GM21528 (cell line): ENCODE results near the gene CELSR1.

Source experiments
- ATAC-seq: cut with Tn5 transposase; IDR thresholded peaks from one replicate; pipeline ENCODE4 v1.9.1; 2021; ENCODE audit warnings: mild to moderate bottlenecking, moderate library complexity; ENCODE audit not compliant: unreplicated experiment, low FRiP score

Gene CELSR1

DNA sequence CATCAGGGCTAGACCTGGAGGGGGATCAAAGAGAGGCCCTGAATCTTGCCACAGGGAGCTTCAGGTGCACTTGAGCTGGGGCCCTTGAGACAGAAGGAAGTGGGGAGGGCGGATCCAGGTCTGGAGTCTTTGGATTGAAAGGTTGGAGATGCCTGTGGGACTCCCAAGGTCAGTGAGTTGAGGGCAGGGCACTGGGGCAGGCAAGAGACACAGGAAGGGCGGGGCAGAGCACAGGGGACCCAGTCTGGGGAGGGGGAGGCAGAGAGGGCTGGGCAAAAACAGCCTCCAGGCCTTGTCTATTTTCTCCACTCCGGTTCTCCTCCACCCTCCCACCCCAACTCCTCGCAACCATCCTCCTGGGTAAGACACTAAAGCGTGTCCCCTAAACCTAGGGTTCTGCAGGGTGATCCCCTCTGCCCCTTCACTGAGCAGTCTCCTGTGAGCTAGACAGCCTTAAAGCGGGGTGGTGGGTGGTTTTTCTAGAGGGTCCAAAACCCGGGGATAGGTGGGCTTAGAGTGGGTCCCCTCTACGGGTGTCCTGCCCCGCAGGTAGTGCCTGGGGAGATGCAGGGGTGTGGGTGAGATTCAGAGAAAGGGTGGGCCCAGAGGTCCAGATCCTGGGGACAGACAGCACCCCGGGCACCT, 38.6 kb upstream of the CELSR1 start:
- no peak for ATAC-seq

DNA sequence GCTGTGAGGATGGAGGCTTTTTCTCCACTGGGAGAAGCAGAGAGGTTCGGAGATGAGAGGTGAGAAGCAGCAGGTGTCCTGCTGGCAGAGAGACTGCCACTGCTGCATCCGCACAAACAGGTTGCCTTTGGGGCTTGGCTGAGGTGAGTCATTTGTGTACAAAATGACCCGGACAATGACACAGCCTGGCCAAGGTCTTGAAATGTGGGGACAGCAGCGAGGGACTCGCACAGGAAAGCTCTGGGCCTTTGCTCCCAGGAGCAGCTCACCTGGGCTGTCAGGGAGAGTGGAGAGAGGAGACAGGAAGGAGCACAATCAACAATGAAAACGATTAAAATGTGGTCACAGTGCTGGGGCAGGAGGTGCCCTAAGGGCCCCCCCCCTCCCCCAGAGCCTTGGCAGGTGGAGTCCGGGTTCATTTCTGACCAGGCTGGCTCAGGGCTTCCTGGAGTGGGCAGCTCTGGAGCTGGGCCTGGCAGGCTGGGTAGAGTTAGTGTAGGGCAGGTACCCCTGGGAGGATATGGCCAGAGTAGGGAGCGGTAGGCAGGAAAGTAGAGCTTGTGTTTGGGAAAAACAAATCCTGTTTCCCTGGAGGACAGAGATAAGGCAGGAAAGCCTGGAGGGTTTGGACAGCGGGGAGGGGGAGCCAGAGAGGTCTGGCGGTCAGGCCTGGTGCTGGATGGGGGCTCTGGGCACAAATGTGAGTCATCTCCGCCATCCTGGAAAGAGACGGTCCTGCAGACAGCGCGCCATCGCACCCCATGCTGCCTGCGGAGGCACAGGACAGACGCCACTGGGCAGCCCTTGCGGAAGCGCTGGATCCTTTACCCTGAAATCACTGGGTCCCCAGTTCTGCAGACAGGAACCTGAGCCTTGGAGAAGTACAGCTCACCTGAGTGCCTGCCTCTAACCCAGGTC, 37.8 kb upstream of the CELSR1 start:
- no peak for ATAC-seq

DNA sequence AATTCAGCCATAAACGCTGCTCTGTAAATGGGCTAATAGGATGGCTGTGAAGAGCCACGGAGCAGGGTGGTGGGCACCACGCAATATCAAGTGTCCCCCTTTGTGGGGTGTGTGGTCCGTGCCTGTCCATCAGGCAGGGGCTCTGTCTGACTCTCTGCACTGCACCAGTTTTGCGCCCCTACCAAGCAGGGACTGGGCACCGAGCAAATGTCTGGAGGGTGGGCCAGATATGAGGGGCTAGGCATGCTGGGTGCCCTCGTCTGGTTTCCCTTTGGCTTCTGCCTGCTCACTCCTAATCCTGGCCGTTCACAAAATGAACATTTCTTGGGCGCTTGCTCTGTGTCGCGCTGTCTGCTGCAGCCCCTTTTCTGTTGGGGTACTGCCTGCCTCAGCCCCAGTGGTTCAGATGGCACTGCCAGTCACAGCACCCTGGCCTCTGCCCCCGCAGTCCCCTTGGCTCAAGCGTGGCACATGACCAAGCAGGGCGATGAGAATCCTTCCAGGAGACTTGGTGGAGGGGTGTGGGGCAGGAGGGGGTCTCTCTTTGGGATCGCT, 37.1 kb upstream of the CELSR1 start:
- no peak for ATAC-seq

DNA sequence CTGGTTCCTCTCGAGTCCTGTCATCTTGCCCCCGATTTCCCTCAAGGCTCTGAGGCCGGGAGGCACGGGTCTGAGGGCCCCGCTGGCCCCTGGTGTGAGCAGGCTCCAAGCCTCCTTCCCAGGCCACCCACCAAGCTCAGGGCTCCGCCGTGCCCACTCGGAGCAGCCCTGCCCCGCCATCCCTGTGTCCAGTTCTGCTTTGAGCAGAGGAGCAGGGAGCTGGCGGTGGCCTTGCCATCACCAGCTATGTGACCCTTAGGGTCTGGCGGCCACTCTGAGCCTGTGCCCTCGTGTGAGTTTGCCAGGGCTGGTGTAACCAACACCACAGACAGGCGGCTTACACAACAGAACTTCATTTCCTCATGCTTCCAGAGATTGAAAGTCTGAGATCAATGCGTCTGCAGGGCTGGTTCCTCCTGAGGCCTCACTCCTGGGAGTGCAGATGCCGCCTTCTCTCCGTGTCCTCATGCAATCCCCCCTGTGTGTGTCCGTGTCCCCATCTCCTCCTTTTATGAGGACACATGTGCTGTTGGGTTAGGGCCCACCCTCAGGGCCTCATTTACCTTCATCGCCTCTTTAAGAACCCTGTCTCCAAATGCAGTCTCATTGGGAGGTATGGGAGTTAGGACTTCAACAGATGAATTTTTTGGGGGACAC, 36.5 kb upstream of the CELSR1 start:
- ATAC-seq = no peak

DNA sequence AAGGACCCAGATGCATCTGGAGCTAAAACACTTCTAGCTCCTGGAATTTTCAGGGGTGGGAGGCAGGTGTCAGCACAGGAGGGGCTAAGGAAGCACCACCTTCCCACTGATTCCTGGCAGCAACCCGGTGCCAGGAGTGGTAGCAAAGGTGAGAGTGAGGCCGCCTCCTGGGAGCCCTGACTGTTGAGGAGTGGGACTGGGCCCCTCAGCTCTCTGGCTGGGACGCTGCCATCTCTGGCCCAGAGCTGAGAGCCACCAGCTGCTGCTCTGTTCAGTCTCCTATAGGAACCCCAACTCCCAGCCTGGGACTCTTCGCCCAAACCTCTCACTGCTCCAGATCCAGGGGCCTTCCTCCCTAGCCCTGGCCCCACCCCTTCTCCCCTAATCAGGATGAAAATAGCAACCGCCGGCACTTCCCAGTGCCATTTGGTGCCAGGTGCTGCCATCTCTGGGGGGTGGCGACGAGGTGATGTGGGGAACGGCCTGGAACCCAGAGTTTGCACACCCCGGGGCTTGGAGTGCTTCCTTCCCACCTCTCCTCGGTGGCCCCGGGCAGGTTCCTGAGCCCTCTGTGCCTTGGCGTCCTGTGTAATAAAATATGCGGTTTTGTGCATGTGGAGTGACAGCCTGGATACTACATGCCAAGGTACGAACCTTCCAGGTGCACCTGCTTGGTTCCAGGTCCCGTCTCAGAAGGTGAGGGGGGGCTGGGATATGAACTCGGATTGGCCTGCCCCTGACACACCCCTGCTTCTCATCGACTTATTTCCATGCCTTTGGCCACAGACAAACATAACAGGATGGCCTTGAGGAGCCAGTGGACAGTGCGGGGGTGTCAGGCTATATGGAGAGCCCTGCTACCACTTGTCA, 35.7 kb upstream of the CELSR1 start:
- no peak for ATAC-seq

DNA sequence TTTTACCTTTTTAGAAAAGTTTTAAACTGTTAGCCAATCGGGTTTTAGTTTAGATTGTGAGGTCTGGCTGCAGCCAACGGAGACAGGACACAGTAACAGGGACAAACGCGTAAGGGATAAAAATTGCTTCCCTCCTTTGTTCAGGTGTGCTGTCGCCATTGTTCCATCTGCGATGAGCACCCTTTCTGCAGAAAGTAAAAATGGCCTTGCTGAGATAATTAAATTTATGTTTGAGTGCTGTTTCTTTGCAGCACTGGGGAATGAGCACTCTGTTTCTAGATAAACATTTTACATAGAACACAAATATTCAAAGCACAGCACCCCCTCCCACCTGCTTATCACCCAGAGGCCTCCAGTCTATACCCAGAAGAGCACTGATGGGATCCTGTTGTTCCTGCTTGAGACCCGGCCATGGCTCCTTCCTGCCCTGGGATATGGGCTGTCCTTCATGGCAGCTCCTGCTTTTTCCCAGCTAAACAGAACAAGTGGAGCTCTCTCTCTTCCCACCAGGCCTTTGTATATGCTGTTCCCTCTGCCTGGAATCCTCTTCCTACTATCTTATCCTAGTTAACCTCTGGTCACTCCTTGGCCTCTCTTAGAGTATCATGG, 34.3 kb upstream of the CELSR1 start:
- no peak for ATAC-seq

DNA sequence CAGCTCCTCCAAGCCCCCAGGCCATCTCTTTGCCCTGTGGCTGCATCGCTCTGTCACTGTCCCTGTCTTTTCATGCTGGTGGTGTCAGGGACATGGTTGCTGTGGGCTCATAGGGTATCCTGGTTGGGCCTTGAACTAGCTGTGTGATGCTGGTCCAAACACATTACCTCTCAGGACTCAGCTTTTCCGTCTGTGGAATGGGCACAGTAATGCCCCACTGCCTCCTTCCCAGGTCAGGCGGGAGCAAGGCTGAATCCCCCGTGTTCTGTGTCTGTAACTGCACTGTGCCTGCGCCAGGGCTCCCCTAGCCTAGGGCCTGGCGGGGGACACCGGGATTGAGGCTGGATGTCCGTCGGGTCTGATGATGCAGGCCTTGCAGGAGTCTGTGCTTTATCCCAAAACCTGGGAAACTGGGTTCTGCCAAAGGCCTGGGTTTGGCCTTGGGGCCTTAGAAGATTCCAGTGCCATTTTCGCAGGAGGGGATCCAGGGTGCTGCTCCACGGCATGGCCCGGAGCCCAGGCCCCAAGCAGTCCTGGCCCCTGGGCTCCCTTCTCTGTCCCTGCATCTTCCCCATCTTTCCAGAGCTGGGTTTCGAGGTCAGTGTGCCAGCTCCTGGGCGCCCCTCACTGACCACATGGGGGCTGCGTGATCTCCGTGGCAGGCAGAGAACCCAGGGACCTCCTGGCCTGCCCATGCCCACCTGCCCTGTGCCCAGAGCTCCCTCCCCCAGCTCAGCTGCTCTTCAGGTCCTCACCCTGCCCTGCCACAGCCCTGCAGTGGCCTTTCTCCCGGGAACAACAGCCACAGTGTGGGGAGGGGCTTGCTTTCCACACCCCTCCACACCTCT, 32.7 kb upstream of the CELSR1 start:
- ATAC-seq = no peak

DNA sequence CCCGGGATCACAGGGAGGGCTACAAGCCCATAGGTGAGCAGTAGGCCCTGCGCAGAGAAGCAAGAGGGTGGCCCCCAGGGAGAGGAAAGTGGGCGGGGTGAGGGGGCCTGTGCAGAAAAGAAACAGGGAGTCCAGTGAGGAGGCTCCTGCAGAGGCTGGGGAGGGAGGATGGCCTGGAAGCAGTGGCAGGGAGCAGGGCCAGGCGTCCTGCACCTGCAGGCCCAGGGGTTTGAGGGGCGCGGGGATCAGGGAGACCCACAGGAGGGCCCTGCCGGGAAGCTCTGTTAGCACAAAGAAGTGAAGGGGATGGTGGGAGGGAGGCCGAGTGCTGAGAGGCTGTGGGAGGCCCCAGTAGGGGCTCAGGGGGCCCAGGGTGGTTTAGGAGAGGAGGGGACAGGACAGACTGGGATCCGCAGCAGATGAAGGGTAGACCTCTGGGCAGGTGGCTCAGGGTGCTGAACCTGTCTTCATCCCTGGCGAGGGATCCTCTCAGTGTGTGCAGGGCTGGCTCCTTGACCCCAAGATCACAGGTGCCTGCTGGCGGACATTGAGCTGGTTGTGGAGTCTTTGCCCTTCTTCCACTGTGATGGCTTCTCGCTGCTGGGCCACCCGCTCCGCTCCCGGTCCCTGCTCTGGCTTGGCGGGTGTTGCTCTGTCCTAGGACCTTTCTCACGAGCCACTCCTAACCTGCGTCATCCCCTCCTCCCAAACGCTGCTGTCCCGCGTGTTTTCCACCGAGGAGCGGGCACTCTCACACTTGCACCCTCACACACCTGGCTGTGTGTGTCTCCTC, 31.8 kb upstream of the CELSR1 start:
- ATAC-seq = no peak

DNA sequence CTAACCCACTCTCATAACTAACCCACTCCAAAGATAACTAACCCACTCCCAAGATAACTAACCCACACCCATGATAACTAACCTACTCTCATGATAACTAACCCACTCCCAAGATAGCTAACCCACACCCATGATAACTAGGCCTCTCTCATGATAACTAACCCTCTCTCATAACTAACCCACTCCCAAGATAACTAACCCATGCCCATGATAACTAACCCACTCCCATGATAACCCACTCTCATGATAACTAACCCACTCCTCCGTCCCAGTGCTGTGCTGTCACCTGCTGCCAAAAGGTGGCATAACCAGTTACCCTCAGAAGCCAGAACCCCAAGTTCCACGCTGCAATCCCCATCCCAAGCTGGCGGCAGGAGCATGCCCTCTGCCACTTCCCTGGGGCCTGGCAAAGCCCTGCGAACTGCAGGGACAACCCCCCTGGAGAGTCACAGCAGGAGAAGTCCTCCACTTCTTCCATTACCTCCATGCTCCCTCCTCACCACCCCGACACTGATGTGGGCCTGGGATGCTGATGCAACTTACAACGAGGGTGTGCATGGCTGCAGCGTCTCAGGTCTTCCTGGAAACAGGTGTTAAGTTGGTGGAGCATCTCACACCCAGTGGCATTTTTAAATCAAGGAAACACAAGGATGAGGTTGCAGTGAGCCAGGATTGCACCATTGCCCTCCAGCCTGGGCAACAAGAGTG, 30.8 kb upstream of the CELSR1 start:
- no peak for ATAC-seq

DNA sequence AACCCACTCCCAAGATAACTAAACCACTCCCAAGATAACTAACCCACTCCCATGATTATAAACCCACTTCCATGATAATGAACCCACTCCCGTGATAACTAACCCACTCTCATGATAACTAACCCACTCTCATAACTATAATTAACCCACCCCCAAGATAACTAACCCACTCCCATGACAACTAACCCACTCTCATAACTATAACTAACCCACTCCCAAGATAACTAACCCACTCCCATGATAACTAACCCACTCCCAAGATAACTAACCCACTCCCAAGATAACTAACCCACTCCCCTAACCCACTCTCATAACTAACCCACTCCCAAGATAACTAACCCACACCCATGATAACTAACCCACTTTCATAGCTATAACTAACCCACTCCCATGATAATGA, 30.1 kb upstream of the CELSR1 start:
- no peak for ATAC-seq

DNA sequence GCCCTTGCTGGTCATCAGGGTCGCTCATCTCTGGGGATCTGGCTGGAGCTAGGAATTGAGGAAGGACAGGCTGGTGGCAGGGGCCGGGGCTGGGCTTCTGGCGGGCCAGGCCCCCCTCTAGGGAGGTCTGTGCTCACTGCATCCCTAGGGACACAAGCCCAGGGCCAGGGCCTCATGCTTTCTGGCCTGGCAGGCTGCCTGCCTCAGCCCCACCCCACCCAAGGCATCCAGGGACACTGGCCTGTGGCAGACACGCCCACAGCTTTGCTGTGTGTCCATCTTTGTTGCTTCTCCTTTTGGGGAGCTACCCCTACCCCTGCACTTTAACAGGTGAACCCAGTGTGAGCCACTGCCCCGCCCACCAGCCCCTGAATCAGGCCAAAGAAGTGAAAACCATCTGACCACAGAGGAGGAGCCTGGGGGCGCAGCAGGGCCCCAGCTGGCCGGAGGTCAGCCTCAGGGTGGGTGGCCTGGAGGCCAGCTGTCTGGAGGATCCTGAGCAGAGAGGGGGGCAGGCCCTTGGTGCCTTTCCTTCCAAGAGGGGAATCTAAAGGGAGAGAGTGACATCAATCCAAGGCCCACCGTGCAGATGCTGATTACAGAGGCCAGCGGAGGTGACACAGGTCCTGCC, 26.8 kb upstream of the CELSR1 start:
- ATAC-seq = no peak

DNA sequence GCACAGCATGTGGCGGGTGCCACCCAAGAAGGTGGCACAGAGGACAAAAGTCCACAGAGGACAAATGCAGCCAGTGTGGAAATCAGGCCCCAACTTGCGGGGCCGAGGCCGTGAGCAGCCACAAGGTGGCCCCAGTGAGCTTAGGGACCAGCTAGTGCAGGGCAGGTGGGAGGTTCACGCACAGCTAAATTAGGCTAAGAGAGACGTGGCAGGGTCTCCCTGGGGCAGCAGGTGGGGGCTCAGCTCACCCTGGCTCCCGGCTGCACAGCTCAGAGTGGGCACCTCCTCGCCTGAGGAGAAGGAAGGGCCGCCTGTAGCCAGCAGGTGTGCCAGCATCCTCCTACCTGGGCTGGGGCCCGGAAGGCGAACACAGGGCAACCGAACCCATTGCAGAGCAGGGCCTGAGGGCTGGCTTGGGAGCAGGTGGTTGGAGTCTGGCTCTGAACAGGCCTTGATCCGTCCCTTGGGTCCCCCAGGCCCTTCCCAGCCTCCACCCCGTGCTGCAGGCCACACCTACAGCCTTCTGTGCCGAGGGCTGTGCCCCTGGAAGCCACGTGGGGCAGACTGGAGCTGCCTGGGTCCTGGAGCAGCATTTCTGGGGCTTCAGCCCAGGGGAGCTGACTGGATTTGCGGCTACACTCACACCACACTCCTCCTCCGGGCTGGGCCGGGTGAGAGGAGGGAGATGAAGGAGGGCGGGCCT, 26.1 kb upstream of the CELSR1 start:
- ATAC-seq = no peak

DNA sequence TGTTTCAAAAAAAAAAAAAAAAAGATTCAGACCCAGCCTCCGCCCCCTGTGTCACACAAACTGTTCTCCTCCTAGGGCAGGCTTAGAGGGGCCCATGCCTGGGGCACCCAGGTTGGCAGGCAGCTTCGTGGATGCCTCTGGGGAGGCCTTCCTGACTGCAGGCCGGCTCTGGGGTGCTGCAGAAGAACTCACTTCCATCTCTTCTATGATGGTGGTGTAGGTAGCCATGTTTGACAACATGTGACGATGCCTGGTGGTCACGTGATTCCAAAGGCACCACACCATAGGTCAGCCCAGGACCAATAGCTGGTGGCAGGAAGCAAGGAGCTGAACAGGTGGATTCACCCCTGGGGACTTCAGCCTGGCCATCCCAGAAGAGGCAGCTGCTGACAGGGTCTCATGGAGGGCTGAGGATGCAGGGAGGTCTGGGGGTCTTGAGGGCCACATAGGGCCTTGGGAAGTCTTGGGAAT, 24.1 kb upstream of the CELSR1 start:
- ATAC-seq = no peak

DNA sequence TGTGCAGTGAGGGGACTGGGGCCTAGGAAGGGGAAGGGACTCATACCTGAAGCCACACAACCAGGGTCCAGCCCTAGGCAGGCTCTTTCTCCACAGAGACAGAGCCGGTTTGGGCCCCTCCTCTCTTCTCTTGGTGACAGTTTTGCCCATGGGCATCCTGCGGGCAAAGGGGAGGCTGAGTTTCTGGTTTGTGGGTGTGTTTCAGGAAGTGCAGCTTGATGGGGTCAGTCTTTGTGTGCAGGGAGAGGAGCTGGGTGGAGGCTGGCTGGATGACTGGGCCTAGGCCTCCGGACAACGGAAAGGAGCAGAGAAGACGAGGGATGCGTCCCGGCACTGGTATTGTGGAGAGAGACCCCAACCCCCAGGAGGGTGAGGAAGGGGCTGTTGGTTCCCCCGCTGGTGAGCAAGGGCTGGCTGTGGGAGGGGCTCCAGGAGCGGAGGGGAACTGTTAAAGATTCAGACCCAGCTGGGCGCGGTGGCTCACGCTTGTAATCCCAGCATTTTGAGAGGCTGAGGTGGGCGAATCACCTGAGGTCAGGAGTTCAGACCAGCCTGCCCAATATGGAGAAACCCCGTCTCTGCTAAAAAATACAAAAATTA, 23.4 kb upstream of the CELSR1 start:
- ATAC-seq = no peak

DNA sequence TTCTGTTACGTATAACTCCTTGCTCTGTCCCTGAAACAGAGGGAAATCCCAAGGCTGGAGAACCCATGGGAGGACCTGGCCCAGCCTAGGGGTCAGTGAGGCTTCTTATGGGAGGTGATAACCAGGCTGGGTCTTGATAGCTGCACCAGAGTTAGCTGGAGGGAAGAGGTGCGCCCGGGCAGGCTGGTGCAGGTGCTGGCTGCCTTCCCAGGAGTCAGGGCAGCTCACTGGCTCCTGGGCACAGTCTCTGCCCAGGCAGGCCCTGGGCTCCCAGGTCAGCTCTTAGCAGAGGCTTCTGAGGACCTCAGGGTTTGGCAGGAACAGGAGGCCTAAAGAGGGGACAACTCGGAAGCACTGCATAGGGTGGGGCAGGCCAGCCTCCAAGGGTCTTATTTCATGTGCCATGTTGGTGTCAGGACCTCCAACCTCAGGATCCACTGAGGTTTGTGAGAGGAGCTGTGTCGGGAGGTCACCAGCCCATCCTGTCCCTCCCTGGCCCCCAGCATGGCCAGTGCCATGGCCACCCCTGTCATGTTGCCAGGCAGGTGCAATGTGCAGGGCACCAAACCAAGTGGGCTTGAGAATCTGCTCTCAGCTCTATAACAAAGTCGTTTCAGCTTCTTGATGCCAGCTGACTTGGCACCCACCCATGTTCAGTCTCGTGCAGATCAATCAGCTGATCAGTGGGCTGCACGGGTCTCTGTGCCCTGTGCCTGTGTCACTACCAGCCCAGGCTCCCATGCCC, 20.5 kb upstream of the CELSR1 start:
- ATAC-seq = no peak
